Subcutaneous adipose tissue (tissue), 4 donors: ENCODE data around the gene ATAD5. TPM values are rescaled to one million over a fixed set of nuclear protein-coding genes. Genes with fewer than 3 reads are reported as not detected.

Experiments
- CTCF ChIP-seq: fragments of 450-650 bp; IDR thresholded peaks from one replicate; pipeline ENCODE4 v1.5.1; 2016; ENCODE audit warnings: low read depth, mild to moderate bottlenecking, control low read depth, antibody characterized with exemption, moderate library complexity
- small RNA-seq: library from RNA; depleted of rRNA; stranded (forward); fragments of <200 nt; gene quantifications from one replicate; pipeline ENCODE3, GENCODE V24; 2016
- total RNA-seq, 4 donors: library from RNA; depleted of rRNA; stranded (reverse); fragments of >200 nt; gene quantifications; one replicate each; pipeline ENCODE4 v1.1.0, GENCODE V29; 2016

Gene ATAD5
- total RNA-seq, 4 donors from 2014 or later, result 1.5 to 2.9 (median 1.9) TPM

- no peak for TF ChIP-seq CTCF
These were observed 96.8 kb downstream of the ATAD5 start for GRCh38 chr17:30928584-30928983.

- TF ChIP-seq CTCF, result no peak
These were observed 97.4 kb downstream of the ATAD5 start for GRCh38 chr17:30929081-30929633.

- no peak for TF ChIP-seq CTCF
These were observed 98.7 kb downstream of the ATAD5 start for GRCh38 chr17:30930495-30930894.

- no peak for TF ChIP-seq CTCF
These were observed 102.2 kb downstream of the ATAD5 start for GRCh38 chr17:30933966-30934365.

- no peak for TF ChIP-seq CTCF
These were observed 107.4 kb downstream of the ATAD5 start for GRCh38 chr17:30939051-30939689.

- no peak for TF ChIP-seq CTCF
These were observed 110.7 kb downstream of the ATAD5 start for GRCh38 chr17:30942308-30943079.

Small RNAs within 50 kb of the gene (small RNA-seq; reads per million reads assigned to genes)
- gene RNU6-298P, result not detected

Other genes with a start within 250 kb of the ATAD5 start
- 10 to 100 TPM; 13.7 to 23.3 (median 15.1) TPM for gene CRLF3, start 7.3 kb upstream of the ATAD5 start, total RNA-seq
- 10 to 100 TPM in 3 of 4 donors, 1 to 10 TPM in 1; 5.7 to 24.6 (median 10.6) TPM for gene TEFM, start 74.3 kb downstream of the ATAD5 start, total RNA-seq
- 10 to 100 TPM; 26.6 to 86.9 (median 44.4) TPM for gene ADAP2, start 90.0 kb downstream of the ATAD5 start, total RNA-seq
- gene RNF135, start 139.1 kb downstream of the ATAD5 start, total RNA-seq, result 10 to 100 TPM; 20.7 to 55.4 (median 42.9) TPM